Activated CD8-positive, alpha-beta memory T cell treated with anti-CD3 and anti-CD28 coated beads, Interleukin-2, amount 10 ng/mL, durations not matched to agents 7 days and 5 days (primary cell): ENCODE results near the gene EML6. TPM values are rescaled to one million over a fixed set of nuclear protein-coding genes. Genes with fewer than 3 reads are reported as not detected.

Experiments
- ATAC-seq: fragments of 150-1000 bp; cut with Tn5 transposase; one replicate; pipeline ENCODE4 v1.10.0; 2021; ENCODE audit warnings: moderate library complexity
- CTCF ChIA-PET: fragments of 350-600 bp; sonication (Branson Sonifier 250); formaldehyde crosslinking; loops from one replicate; lab custom pipeline; 2021; ENCODE audit warnings: antibody characterized with exemption; lab: Charles Lee
- DNase-seq: peaks from one replicate; pipeline ENCODE4 v3.0.0-alpha.2; 2020
- H3K27ac Mint-ChIP-seq: one replicate; pipeline ENCODE4 v1.8.0; 2021; ENCODE audit warnings: mild to moderate bottlenecking, mixed read lengths
- H3K27me3 Mint-ChIP-seq: one replicate; pipeline ENCODE4 v1.8.0; 2021; ENCODE audit warnings: mixed read lengths
- H3K36me3 Mint-ChIP-seq: one replicate; pipeline ENCODE4 v1.8.0; 2021; ENCODE audit warnings: mild to moderate bottlenecking, mixed read lengths
- H3K4me1 Mint-ChIP-seq: one replicate; pipeline ENCODE4 v1.8.0; 2021; ENCODE audit warnings: mixed read lengths
- H3K4me3 Mint-ChIP-seq: one replicate; pipeline ENCODE4 v1.8.0; 2021; ENCODE audit warnings: mild to moderate bottlenecking, moderate library complexity, mixed read lengths
- H3K9me3 Mint-ChIP-seq: one replicate; pipeline ENCODE4 v1.8.0; 2022; ENCODE audit warnings: low read depth, mixed read lengths
- total RNA-seq, 2 experiments: library from RNA; stranded (reverse); gene quantifications; one replicate each; pipeline ENCODE4 v1.2.3, GENCODE V29; 2021

Gene EML6
- total RNA-seq, 2 experiments from 2014 or later, result 1.5 to 3.1 TPM

GRCh38 chr2:54954158-54954557 is 230.7 kb downstream of the EML6 start:
- Mint-ChIP-seq H3K4me1 (peaks cover 15% of the 10 kb centered on the region), H3K27me3 (no peaks in the 10 kb centered on the region), H3K4me3 (no peak overlapping the region), H3K36me3 (no peaks in the 10 kb centered on the region), H3K9me3 (no peaks in the 10 kb centered on the region), H3K27ac (no peak overlapping the region)
- ATAC-seq (no peak), DNase-seq (no peak)
- CTCF ChIA-PET, result no interaction called here

- H3K27ac Mint-ChIP-seq, result no peak overlapping the region
Observed at GRCh38 chr2:54954705-54955357, 231.4 kb downstream of the EML6 start.

GRCh38 chr2:54955358-54956110 is 232.1 kb downstream of the EML6 start:
- peaks cover 15% of the 10 kb centered on the region for H3K4me1 Mint-ChIP-seq
- no peak overlapping the region for H3K27ac Mint-ChIP-seq
- CTCF ChIA-PET, result no interaction called here
- H3K36me3 Mint-ChIP-seq, result no peaks in the 10 kb centered on the region
- H3K4me3 Mint-ChIP-seq, result no peak overlapping the region
- H3K9me3 Mint-ChIP-seq, result no peaks in the 10 kb centered on the region
- DNase-seq (peak; percentile 36), ATAC-seq (no peak)
- H3K27me3 Mint-ChIP-seq, result no peaks in the 10 kb centered on the region

More at GRCh38 chr2:54954705-54955357, 231.4 kb downstream of the EML6 start:
- CTCF ChIA-PET, result no interaction called here
- Mint-ChIP-seq H3K4me3 (no peak overlapping the region), H3K27me3 (no peaks in the 10 kb centered on the region), H3K36me3 (no peaks in the 10 kb centered on the region), H3K4me1 (peaks cover 15% of the 10 kb centered on the region), H3K9me3 (no peaks in the 10 kb centered on the region)
- ATAC-seq, result no peak
- no peak for DNase-seq

GRCh38 chr2:54956111-54956627 is 232.7 kb downstream of the EML6 start:
- CTCF ChIA-PET, result no interaction called here
- no peak overlapping the region for H3K27ac Mint-ChIP-seq
- ATAC-seq, result no peak

GRCh38 chr2:54957321-54957999 is 234.0 kb downstream of the EML6 start:
- no peaks in the 10 kb centered on the region for H3K27me3 Mint-ChIP-seq
- ATAC-seq (no peak), DNase-seq (no peak)
- H3K27ac Mint-ChIP-seq, result no peak overlapping the region
- CTCF ChIA-PET, result no interaction called here
- peaks cover 2% of the 10 kb centered on the region for H3K36me3 Mint-ChIP-seq
- peaks cover 15% of the 10 kb centered on the region for H3K4me1 Mint-ChIP-seq
- H3K4me3 Mint-ChIP-seq, result no peak overlapping the region
- peaks cover 2% of the 10 kb centered on the region for H3K9me3 Mint-ChIP-seq

More at GRCh38 chr2:54956111-54956627, 232.7 kb downstream of the EML6 start:
- Mint-ChIP-seq H3K4me3 (no peak overlapping the region), H3K27me3 (no peaks in the 10 kb centered on the region), H3K36me3 (peaks cover 2% of the 10 kb centered on the region), H3K9me3 (peaks cover 2% of the 10 kb centered on the region), H3K4me1 (peaks cover 15% of the 10 kb centered on the region)
- no peak for DNase-seq

- no peak for DNase-seq
- Mint-ChIP-seq H3K27ac (no peak overlapping the region), H3K9me3 (peaks cover 2% of the 10 kb centered on the region), H3K4me1 (peaks cover 7% of the 10 kb centered on the region), H3K4me3 (no peak overlapping the region), H3K36me3 (peaks cover 2% of the 10 kb centered on the region), H3K27me3 (no peaks in the 10 kb centered on the region)
- ATAC-seq, result no peak
- CTCF ChIA-PET, result no interaction called here
Observed at GRCh38 chr2:54958717-54959371, 235.4 kb downstream of the EML6 start.

- peaks cover 11% of the 10 kb centered on the region for H3K4me1 Mint-ChIP-seq
- H3K9me3 Mint-ChIP-seq, result peaks cover 2% of the 10 kb centered on the region
- no peak overlapping the region for H3K4me3 Mint-ChIP-seq
- DNase-seq, result no peak
- peaks cover 2% of the 10 kb centered on the region for H3K36me3 Mint-ChIP-seq
- H3K27ac Mint-ChIP-seq, result no peak overlapping the region
- CTCF ChIA-PET, result interaction anchor here (1.2 kb wide), 1 partner anchor 9 kb away, joined by 3 read pairs; no protein-coding TSS in a partner anchor
- no peak for ATAC-seq
- H3K27me3 Mint-ChIP-seq, result no peaks in the 10 kb centered on the region
Observed at GRCh38 chr2:54960164-54960563, 236.7 kb downstream of the EML6 start.

GRCh38 chr2:54962511-54962910 is 239.0 kb downstream of the EML6 start:
- H3K9me3 Mint-ChIP-seq, result peaks cover 2% of the 10 kb centered on the region
- no peak for ATAC-seq
- CTCF ChIA-PET, result no interaction called here
- H3K4me3 Mint-ChIP-seq, result no peak overlapping the region
- H3K27ac Mint-ChIP-seq, result no peak overlapping the region
- no peaks in the 10 kb centered on the region for H3K27me3 Mint-ChIP-seq
- H3K4me1 Mint-ChIP-seq, result peaks cover 15% of the 10 kb centered on the region
- peaks cover 2% of the 10 kb centered on the region for H3K36me3 Mint-ChIP-seq
- DNase-seq, result no peak

GRCh38 chr2:54962935-54963440 is 239.5 kb downstream of the EML6 start:
- peaks cover 2% of the 10 kb centered on the region for H3K36me3 Mint-ChIP-seq
- no peaks in the 10 kb centered on the region for H3K27me3 Mint-ChIP-seq
- CTCF ChIA-PET, result interaction anchor here (0.9 kb wide), 1 partner anchor 11 kb away, joined by 3 read pairs; no protein-coding TSS in a partner anchor

GRCh38 chr2:54963476-54963875 is 240.0 kb downstream of the EML6 start:
- no peaks in the 10 kb centered on the region for H3K27me3 Mint-ChIP-seq
- CTCF ChIA-PET, result interaction anchor here (0.9 kb wide), 1 partner anchor 10 kb away, joined by 3 read pairs; no protein-coding TSS in a partner anchor
- peaks cover 2% of the 10 kb centered on the region for H3K9me3 Mint-ChIP-seq
- DNase-seq, result no peak
- H3K36me3 Mint-ChIP-seq, result peaks cover 2% of the 10 kb centered on the region
- peaks cover 15% of the 10 kb centered on the region for H3K4me1 Mint-ChIP-seq
- H3K27ac Mint-ChIP-seq, result no peak overlapping the region
- no peak overlapping the region for H3K4me3 Mint-ChIP-seq
- ATAC-seq, result no peak

More at GRCh38 chr2:54962935-54963440, 239.5 kb downstream of the EML6 start:
- no peak overlapping the region for H3K4me3 Mint-ChIP-seq
- H3K27ac Mint-ChIP-seq, result no peak overlapping the region
- H3K9me3 Mint-ChIP-seq, result peaks cover 2% of the 10 kb centered on the region
- H3K4me1 Mint-ChIP-seq, result peaks cover 15% of the 10 kb centered on the region
- ATAC-seq, result no peak
- no peak for DNase-seq

GRCh38 chr2:54964271-54964670 is 240.8 kb downstream of the EML6 start:
- CTCF ChIA-PET, result no interaction called here
- ATAC-seq (no peak), DNase-seq (no peak)
- peaks cover 5% of the 10 kb centered on the region for H3K36me3 Mint-ChIP-seq
- peaks cover 15% of the 10 kb centered on the region for H3K4me1 Mint-ChIP-seq
- H3K9me3 Mint-ChIP-seq, result peaks cover 2% of the 10 kb centered on the region
- H3K4me3 Mint-ChIP-seq, result no peak overlapping the region
- H3K27me3 Mint-ChIP-seq, result no peaks in the 10 kb centered on the region
- H3K27ac Mint-ChIP-seq, result no peak overlapping the region

GRCh38 chr2:54964816-54965215 is 241.4 kb downstream of the EML6 start:
- peaks cover 2% of the 10 kb centered on the region for H3K9me3 Mint-ChIP-seq
- H3K4me3 Mint-ChIP-seq, result no peak overlapping the region
- CTCF ChIA-PET, result no interaction called here
- H3K27me3 Mint-ChIP-seq, result no peaks in the 10 kb centered on the region
- DNase-seq (no peak), ATAC-seq (no peak)
- peak overlapping the region; percentile 11 for H3K27ac Mint-ChIP-seq
- H3K36me3 Mint-ChIP-seq, result peaks cover 5% of the 10 kb centered on the region
- H3K4me1 Mint-ChIP-seq, result peaks cover 15% of the 10 kb centered on the region

- ATAC-seq, result no peak
- H3K4me3 Mint-ChIP-seq, result no peak overlapping the region
- CTCF ChIA-PET, result no interaction called here
- no peak for DNase-seq
- peaks cover 2% of the 10 kb centered on the region for H3K9me3 Mint-ChIP-seq
- H3K4me1 Mint-ChIP-seq, result peaks cover 15% of the 10 kb centered on the region
- peak overlapping the region; percentile 30 for H3K27ac Mint-ChIP-seq
- no peaks in the 10 kb centered on the region for H3K27me3 Mint-ChIP-seq
- peaks cover 9% of the 10 kb centered on the region for H3K36me3 Mint-ChIP-seq
Observed at GRCh38 chr2:54965425-54965824, 242.0 kb downstream of the EML6 start.
